ENCODE results near the gene APBB1.

DNA sequence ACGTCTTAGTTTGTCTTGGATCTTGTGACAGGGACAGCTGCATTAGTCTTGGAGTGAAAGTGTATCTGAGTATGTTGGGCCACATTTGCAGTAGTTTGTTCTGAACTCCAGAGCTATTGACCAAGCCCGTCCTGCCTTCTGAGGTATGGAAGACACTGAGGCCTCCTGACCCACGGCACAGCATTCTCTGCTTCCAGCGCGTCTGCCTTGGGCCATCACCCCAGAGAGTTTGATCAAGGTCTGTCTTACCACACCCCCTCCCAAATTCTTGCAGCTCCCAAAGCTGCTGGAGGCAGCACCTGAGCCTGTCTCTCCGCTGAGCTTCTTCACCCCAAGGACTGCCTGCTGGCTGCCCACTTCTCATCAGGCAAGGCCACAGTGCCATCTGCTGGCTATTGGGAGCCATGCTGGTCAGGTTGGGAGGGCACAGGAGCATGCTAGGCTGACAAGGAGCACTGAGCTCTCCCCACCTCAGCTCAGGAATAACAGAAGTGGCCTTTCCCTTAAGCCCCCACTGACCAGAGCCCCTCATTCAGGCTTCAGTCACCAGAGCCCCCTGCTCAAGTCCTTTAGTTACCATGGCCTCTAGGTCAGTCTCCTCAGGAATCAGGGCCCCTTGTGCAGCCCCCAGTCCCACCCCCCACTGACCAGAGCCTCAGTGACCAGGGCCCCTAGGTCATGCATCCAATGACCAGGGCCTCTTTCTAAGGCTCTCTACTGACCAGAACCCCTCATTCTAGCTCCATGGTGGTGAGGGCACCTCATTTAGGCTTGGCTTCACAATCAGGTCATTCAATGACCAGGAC is 55.8 kb downstream of the APBB1 start:
- TF ChIP-seq EZH2 (IDR thresholded peaks at IDR 0.05; ENCODE audit: low read length, unreplicated experiment): no peak
- TF ChIP-seq, protein P1, sequence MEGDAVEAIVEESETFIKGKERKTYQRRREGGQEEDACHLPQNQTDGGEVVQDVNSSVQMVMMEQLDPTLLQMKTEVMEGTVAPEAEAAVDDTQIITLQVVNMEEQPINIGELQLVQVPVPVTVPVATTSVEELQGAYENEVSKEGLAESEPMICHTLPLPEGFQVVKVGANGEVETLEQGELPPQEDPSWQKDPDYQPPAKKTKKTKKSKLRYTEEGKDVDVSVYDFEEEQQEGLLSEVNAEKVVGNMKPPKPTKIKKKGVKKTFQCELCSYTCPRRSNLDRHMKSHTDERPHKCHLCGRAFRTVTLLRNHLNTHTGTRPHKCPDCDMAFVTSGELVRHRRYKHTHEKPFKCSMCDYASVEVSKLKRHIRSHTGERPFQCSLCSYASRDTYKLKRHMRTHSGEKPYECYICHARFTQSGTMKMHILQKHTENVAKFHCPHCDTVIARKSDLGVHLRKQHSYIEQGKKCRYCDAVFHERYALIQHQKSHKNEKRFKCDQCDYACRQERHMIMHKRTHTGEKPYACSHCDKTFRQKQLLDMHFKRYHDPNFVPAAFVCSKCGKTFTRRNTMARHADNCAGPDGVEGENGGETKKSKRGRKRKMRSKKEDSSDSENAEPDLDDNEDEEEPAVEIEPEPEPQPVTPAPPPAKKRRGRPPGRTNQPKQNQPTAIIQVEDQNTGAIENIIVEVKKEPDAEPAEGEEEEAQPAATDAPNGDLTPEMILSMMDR (conservative IDR thresholded peaks at IDR 0.05; ENCODE audit: low read depth, low read length): peak; percentile 87
